Measurements from ENCODE around the gene USP12.

- TF ChIP-seq CTCF (IDR thresholded peaks at IDR 0.05) (no peak), POLR2AphosphoS5 (IDR thresholded peaks at IDR 0.05) (no peak), POLR2A (IDR thresholded peaks at IDR 0.05) (no peak), EP300 (IDR thresholded peaks at IDR 0.05; ENCODE audit: low read depth) (no peak)
Observed at GRCh38 chr13:27128825-27129627, 42.6 kb downstream of the USP12 start.
